HUES6 (cell line): Measurements from ENCODE around the gene MS4A18.
"Not testable (repeated sequence)": the region's sequence is repeated elsewhere in the genome, so short reads cannot be mapped to it uniquely, and the experiment has no call there.

Experiments used
- H3K27ac ChIP-seq: 2 replicates; pipeline ENCODE4 v1.7.0; 2013; ENCODE audit warnings: low read depth, mild to moderate bottlenecking, low read length, inconsistent platforms
- H3K27me3 ChIP-seq: 2 replicates; pipeline ENCODE4 v1.6.1; 2013; ENCODE audit warnings: low read length; ENCODE audit not compliant: control insufficient read depth, insufficient read depth
- H3K36me3 ChIP-seq: 2 replicates; pipeline ENCODE4 v1.6.1; 2013; ENCODE audit warnings: low read length; ENCODE audit not compliant: control insufficient read depth, insufficient read depth
- H3K4me1 ChIP-seq: 2 replicates; pipeline ENCODE4 v1.6.1; 2013; ENCODE audit warnings: low read length; ENCODE audit not compliant: control insufficient read depth, insufficient read depth
- H3K4me3 ChIP-seq: 2 replicates; pipeline ENCODE4 v1.5.1; 2013; ENCODE audit warnings: low read depth, low read length
- H3K9ac ChIP-seq: one replicate; pipeline ENCODE4 v1.6.1; 2013; ENCODE audit warnings: mild to moderate bottlenecking, low read length
- H3K9me3 ChIP-seq: 2 replicates; pipeline ENCODE4 v1.6.1; 2013; ENCODE audit warnings: low read depth, low read length; ENCODE audit not compliant: control insufficient read depth, insufficient read depth

The MS4A18 gene

DNA sequence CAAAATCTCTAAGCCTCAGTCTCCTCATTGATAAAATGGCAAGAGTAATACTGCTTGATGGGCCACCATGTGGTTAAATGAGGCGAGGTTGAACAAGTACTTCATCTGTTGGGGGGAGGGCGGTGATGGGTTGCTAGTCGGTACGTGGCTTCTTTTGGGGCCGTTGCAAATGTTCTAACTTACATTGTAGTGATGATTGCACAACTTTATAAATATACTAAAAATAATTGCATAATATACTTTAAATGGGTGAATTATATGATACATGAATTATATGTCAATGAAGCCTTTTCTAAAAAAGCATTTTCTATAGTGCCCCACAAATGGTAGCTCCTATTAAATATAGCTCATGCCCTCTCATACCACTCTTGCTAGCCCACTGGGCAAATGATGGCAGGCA lies 18.6 kb upstream of the MS4A18 start:
- Histone ChIP-seq H3K9ac (no peak overlapping the region), H3K36me3 (no peaks in the 10 kb centered on the region), H3K4me3 (no peak overlapping the region), H3K4me1 (no peaks in the 10 kb centered on the region; the same call in 1 of the 2 replicates), H3K27me3 (no peaks in the 10 kb centered on the region), H3K27ac (no peak overlapping the region), H3K9me3 (no peaks in the 10 kb centered on the region)

DNA sequence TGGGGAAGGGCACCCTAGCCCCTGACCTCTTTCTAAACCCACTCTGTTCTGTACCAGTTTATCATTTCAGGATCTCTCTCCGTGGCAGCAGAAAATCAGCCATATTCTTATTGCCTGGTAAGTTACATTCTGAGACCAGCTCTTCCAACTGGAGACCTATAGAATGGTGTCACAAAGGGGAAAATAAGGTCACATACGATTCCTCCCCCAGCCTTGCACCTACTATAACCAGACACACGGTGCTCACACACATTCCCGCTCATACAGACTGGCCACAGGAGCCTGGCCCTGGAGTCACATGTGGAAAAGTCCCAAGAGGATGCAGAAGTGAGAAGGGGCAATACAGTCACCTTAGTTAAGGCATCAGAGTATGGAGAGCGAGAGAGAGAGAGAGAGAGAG lies 17.6 kb upstream of the MS4A18 start:
- H3K27me3 ChIP-seq: no peaks in the 10 kb centered on the region
- H3K36me3 ChIP-seq: no peaks in the 10 kb centered on the region
- no peaks in the 10 kb centered on the region for H3K4me1 ChIP-seq
- no peak overlapping the region for H3K9ac ChIP-seq
- H3K27ac ChIP-seq: no peak overlapping the region
- no peaks in the 10 kb centered on the region for H3K9me3 ChIP-seq
- no peak overlapping the region for H3K4me3 ChIP-seq

DNA sequence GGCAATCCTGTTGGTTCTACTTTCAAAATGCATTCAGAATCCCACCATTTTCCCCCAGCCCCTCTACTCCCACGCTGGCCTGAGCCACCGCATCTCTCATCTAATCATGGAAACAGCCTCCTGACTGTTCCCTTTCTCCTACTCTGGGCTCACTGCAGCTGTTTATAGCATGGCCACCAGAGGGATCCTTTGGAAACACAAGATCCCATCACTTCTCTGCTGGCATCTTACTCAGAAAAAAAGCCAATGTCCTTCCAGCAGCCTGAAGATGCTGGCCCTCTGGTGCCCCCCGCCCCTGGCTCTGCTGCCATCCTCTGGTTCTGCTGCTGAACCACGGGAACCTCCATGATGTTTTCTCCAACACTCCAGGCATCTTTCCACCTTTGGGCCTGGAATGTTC lies 14.0 kb upstream of the MS4A18 start:
- Histone ChIP-seq H3K27me3 (no peaks in the 10 kb centered on the region), H3K9ac (no peak overlapping the region), H3K36me3 (no peaks in the 10 kb centered on the region), H3K9me3 (no peaks in the 10 kb centered on the region), H3K27ac (no peak overlapping the region), H3K4me1 (no peaks in the 10 kb centered on the region), H3K4me3 (no peak overlapping the region)

DNA sequence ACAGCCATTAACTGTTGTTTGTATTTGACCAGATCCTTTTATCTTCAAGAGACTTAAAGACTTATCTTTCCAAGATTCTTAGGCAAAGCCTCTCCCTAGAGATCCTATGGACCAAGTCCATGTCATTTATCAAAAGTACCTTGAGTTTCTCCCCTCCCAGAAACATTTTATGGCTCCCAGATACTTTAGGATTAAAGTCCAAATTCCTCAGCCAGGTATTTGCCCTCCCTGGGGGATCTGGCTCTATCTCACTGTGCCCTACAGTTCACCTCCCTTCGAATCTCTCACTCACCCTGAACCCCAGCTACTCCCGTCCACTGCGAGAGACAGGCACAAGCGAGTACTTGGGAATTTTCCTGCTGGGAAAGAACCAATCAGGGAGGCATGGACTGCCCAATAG lies 13.2 kb upstream of the MS4A18 start:
- H3K36me3 ChIP-seq: no peaks in the 10 kb centered on the region
- H3K27ac ChIP-seq: no peak overlapping the region
- no peaks in the 10 kb centered on the region for H3K4me1 ChIP-seq
- no peaks in the 10 kb centered on the region for H3K27me3 ChIP-seq
- no peak overlapping the region for H3K9ac ChIP-seq
- no peak overlapping the region for H3K4me3 ChIP-seq
- H3K9me3 ChIP-seq: no peaks in the 10 kb centered on the region

DNA sequence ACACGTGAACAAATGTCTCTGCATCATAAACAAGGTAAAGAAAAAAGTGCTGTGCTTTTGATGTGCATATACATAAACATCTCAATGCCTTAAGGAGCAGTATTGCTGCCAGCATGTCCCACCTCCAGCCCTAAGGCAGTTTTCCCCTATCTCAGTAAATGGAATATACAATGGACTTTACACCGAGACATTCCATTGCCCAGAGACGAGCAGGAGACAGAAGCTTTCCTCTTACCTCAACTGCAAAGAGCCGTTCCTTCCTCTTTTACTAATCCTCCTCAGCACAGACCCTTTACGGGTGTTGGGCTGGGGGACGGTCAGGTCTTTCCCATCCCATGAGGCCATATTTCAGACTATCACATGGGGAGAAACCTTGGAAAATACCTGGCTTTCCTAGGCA lies 11.1 kb upstream of the MS4A18 start:
- not testable (repeated sequence) for H3K4me3 ChIP-seq, H3K4me1 ChIP-seq, H3K9ac ChIP-seq, H3K27ac ChIP-seq, H3K27me3 ChIP-seq, H3K36me3 ChIP-seq, H3K9me3 ChIP-seq

DNA sequence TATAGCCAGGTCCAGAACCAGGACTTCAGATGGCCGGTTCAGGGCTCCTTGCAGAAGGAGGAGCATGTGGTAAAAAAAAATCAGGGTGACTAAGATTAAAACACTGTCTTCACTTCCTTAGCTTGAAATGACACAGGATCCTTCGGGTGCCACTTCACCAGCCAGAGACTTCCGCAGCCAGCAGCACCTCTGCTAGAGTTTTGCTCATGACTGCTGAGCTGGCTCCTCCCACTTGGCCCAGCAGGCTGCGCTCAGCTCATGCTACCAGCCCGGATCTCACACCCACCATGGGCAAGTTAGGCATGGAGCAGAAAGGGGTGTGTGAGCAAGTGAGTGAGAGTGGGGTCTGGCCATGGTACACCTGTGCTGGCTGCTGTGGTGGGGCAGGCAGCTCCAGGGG lies 6.6 kb upstream of the MS4A18 start:
- Histone ChIP-seq H3K36me3 (no peaks in the 10 kb centered on the region), H3K27ac (no peak overlapping the region), H3K27me3 (no peaks in the 10 kb centered on the region; the same call in 1 of the 2 replicates), H3K4me3 (no peak overlapping the region), H3K9ac (no peak overlapping the region), H3K4me1 (no peaks in the 10 kb centered on the region), H3K9me3 (peaks cover 14% of the 10 kb centered on the region; the same call in 1 of the 2 replicates)

DNA sequence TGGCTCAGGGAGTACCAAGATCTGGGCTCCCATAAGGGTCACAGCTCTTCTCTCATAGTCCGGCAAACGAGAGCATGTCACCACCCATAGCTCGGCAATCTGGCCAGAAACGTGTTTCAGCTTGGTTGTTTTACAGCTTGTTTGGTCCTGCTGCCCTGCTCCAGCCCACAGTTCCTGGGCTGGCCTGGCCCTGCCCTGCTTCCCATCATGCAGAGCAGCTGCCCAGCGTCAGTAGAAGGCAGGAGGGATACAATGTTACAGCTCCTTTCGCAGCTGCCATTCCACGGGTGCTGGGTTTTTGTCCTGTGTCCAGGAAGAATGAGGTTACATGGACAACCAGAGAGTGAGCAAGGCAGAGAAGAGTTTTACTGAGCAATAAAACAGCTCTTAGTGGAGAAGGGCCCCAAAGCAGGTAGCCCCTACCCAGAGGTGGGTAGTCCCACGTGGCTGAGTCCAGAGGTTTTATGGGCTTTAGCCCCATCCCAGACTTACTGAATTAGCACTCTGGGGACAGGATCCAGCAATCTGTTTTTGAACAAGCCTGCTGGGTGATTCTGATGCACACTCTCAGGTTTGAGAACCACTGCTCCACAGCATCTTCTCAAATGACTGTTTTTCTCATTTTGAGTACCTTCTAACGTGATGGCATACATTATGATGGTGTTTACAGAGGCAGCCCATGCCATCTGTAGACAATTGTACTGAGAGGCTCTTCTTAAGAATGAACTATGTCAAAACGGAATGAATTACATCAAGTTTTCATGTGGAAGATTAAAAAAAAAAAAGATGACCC lies 5.8 kb upstream of the MS4A18 start:
- H3K9ac ChIP-seq: no peak overlapping the region
- no peaks in the 10 kb centered on the region for H3K4me1 ChIP-seq
- H3K36me3 ChIP-seq: no peaks in the 10 kb centered on the region
- H3K4me3 ChIP-seq: no peak overlapping the region
- H3K9me3 ChIP-seq: peaks cover 14% of the 10 kb centered on the region; the same call in 1 of the 2 replicates
- no peak overlapping the region for H3K27ac ChIP-seq
- H3K27me3 ChIP-seq: no peaks in the 10 kb centered on the region; the same call in 1 of the 2 replicates

DNA sequence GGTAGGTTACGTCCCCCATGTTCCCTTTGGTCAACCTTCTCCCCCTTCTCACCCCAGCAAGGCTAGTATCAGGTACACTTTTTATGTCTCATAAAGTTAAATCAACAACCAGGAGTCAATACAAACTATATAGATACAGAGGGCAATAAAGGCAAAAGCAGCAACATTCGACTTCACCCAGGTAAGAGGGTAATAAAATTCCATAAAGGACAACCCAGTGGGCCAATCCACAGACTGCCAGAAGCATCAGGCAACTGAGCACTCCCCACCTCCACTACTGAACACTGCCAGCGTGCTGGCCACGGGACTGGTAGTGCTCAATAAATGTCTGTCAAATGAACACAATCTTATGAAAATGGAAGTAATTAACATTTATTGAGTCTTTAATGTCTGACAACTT lies 5.1 kb upstream of the MS4A18 start:
- H3K4me3 ChIP-seq: no peak overlapping the region
- no peaks in the 10 kb centered on the region for H3K4me1 ChIP-seq
- no peak overlapping the region for H3K9ac ChIP-seq
- H3K27me3 ChIP-seq: peaks cover 1% of the 10 kb centered on the region; the same call in 1 of the 2 replicates
- H3K9me3 ChIP-seq: peaks cover 14% of the 10 kb centered on the region; the same call in 1 of the 2 replicates
- H3K27ac ChIP-seq: no peak overlapping the region
- no peaks in the 10 kb centered on the region for H3K36me3 ChIP-seq

DNA sequence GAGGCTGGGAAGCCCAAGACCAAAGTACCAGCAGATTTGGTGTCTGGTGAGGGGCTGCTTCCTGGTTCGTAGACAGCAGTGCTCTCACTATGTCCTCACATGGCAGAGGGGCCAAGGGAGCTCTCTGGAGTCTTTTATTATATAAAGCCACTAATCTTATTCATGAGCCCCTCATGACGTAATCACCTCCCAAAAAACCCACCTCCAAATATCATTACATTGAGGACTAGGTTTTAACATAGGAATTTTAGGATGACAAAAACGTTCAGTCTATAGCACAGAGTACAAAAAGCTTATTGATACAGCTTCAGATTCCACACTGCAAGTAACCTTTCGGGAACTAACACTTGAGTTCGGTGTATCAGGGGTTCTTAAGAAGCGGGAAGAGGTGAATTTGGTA lies 4.1 kb upstream of the MS4A18 start:
- Histone ChIP-seq H3K27ac (no peak overlapping the region), H3K9me3 (peaks cover 14% of the 10 kb centered on the region; the same call in 1 of the 2 replicates), H3K9ac (no peak overlapping the region), H3K4me3 (no peak overlapping the region), H3K4me1 (no peaks in the 10 kb centered on the region), H3K36me3 (no peaks in the 10 kb centered on the region), H3K27me3 (peaks cover 7% of the 10 kb centered on the region; the same call in 1 of the 2 replicates)

DNA sequence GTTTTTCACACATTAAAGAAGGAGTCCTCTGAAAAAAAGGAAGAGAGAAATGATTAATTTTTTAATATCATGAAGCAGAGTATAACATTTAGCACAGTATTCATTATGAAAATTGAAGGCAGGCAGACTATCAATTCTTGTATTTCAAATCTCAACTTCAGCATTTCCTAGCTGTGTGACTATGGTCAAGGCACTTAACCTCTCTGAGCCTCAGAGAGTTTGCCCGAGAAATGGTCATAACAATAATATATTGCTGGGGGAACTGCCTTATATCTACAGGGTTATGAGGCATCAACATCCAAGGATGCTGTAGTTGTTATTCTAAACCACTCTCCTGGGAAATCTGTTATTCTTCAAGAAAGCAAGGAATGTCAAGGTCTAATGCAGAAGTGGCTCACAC lies 1.1 kb downstream of the MS4A18 start:
- Histone ChIP-seq H3K27me3 (peaks cover 13% of the 10 kb centered on the region; the same call in 1 of the 2 replicates), H3K4me3 (no peak overlapping the region), H3K27ac (no peak overlapping the region), H3K9ac (no peak overlapping the region), H3K4me1 (no peaks in the 10 kb centered on the region), H3K9me3 (no peaks in the 10 kb centered on the region), H3K36me3 (no peaks in the 10 kb centered on the region)

DNA sequence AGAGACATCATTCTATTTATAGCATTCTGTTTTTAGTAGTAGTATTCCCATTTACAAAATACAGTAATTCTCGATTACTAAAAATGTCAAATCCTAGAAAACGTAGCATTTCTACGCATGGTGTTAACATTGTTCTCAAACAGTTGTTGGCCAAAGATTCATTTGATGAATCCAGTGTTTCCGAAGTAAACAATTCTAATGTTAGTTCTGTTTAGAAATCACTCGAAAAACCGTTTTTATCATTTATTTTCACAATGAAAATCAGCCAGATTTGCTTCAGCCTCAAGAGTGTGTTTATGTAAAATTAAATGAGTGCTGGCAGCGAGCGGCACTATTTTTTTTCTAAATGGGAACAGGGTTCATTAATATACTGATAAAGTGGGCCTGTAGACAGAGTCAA lies 7.1 kb downstream of the MS4A18 start:
- Histone ChIP-seq H3K4me1 (no peaks in the 10 kb centered on the region), H3K36me3 (no peaks in the 10 kb centered on the region), H3K9ac (no peak overlapping the region), H3K4me3 (no peak overlapping the region), H3K27me3 (peaks cover 6% of the 10 kb centered on the region; the same call in 1 of the 2 replicates), H3K27ac (no peak overlapping the region), H3K9me3 (no peaks in the 10 kb centered on the region)
